HG03520 (cell line): ENCODE data around the gene KANK3.
"Not testable (repeated sequence)": the region's sequence is repeated elsewhere in the genome, so short reads cannot be mapped to it uniquely, and the experiment has no call there.

Source experiments
- ATAC-seq: cut with Tn5 transposase; IDR thresholded peaks from one replicate; pipeline ENCODE4 v1.9.1; 2021; ENCODE audit warnings: mild to moderate bottlenecking, moderate library complexity; ENCODE audit not compliant: unreplicated experiment

The KANK3 gene

GRCh38 chr19:8342684-8343482, at the start of gene KANK3:
KANK3 (minus strand) TSS chr19:8343262; CDS start chr19:8337828, 5,434 bp downstream.
- peak; percentile 74 for ATAC-seq

- ATAC-seq: no peak
Observed at GRCh38 chr19:8392017-8392591, 49.0 kb upstream of the KANK3 start.

- no peak for ATAC-seq
Observed at GRCh38 chr19:8391198-8392016, 48.3 kb upstream of the KANK3 start.

- peak; percentile 32 for ATAC-seq
Observed at GRCh38 chr19:8390617-8390981, 47.5 kb upstream of the KANK3 start.

DNA sequence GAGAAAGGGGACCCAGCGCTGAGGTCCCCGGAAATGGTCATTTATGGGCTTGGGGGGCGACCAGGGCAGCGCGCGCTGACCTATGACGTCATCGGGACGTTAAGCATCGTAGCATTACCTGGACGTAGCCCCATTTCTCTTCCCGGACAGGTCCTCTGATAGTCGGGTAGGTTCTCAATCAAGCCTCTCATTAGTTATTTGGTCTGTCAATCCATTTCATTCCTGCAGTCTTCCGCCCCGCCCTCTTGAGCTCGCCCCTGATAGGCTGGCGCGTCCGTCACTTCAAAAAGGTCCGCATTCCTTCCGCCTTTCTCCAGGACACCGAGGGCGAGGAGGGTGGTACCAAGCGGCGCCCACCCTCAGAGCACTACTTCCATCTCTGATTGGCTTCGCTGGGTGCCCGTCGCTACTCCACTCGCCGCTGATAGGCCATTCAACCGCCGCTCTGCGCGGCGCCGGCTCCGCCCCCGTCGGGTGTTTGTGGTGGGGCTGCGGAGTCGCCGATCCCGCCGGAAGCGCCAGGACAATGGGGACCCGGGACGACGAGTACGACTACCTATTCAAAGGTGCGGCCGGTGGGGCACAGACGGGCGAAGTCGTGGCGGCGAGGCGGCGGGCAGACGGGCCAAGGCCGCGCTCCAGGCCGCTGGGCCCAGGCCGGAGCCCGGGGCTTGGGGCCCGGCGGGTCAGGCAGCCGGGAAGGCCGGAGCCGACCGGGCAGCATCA, 47.0 kb upstream of the KANK3 start, which contains the start of gene RAB11B:
TSS of gene RAB11B (plus strand) at position 470 of the 726 bp plus-strand sequence. CDS start at position 527, 57 bp downstream.
- peak; percentile 84 for ATAC-seq

DNA sequence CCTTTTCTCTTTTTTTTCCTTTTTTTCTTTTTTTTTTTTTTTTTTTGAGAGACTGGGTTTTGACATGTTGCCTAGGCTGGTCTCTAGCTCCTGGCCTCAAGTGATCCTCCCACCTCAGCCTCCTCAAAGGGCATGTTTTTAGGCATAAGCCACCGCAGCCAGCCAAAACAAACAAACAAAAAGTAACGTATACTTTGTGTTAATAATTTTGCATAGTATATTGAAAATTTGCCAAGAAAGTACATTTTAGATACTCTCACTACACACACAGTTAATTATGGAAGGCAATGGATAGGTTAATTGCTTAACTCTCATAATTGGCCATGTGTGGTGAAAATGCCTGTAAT, 45.5 kb upstream of the KANK3 start:
- ATAC-seq: no peak

- ATAC-seq: no peak
Observed at GRCh38 chr19:8387688-8388611, 44.9 kb upstream of the KANK3 start.

DNA sequence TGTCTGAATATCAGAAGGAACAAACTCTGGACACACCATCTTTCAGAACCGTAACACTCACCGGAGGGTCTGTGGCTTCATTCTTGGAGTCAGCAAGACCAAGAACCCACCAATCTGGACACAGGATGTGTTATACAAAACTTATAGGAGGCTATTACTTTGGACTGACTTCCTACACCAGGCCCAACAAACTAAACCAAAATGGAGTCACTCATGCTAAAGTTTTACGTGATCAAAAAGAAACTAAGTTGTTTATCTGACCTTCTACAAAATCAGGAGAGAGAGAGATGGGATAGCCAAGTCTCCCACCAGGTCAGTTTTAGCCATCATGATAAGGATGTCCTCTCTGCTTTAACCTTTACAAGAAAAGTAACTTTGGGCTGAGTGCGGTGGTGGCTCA, 43.9 kb upstream of the KANK3 start:
- ATAC-seq: no peak

GRCh38 chr19:8386419-8386818, 43.4 kb upstream of the KANK3 start:
- ATAC-seq: not testable (repeated sequence)

- ATAC-seq: not testable (repeated sequence)
Observed at GRCh38 chr19:8385566-8385965, 42.5 kb upstream of the KANK3 start.

DNA sequence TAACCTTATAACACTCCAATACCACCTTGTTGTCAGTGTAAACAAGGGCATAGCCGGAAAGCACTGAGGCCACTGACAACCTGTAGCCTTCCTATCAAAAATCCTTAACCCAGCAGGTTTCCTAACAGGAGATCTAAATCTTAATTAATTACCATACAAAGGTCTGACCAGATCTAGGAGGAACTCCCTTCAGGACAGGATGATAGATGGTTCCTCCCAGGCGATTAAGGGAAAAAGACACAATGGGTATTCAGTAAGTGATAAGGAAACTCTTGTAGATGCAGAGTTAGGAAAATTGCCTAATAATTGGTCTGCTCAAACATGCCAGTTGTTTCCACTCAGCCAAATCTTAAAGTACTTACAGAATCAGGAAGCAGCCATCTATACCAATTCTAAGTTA, 42.0 kb upstream of the KANK3 start:
- not testable (repeated sequence) for ATAC-seq

GRCh38 chr19:8384569-8384968, 41.5 kb upstream of the KANK3 start:
- ATAC-seq: not testable (repeated sequence)

GRCh38 chr19:8379156-8379891, 36.3 kb upstream of the KANK3 start:
- not testable (repeated sequence) for ATAC-seq

DNA sequence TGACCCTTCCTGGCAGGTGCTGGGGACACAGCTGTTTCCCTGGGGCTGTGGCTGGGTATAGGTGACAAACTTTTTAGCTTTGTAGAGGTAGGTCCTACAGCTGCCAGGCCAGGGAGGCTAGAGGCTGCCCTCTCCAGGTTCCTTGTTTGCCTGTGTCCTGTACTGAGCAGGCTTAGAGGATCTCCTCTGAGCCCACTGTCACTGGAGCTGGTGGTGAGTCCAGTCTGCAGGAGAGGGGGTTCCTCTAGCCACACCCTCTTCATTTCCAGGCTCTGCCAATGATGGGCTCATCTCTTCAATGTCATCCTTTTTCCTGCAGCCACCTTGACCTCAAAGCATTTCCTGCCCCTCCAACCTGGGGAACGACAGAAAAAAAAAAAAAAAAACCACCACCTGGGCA, 34.5 kb upstream of the KANK3 start:
- no peak for ATAC-seq

GRCh38 chr19:8376373-8376974, 33.4 kb upstream of the KANK3 start:
- not testable (repeated sequence) for ATAC-seq

- not testable (repeated sequence) for ATAC-seq
Observed at GRCh38 chr19:8375766-8376165, 32.7 kb upstream of the KANK3 start.

DNA sequence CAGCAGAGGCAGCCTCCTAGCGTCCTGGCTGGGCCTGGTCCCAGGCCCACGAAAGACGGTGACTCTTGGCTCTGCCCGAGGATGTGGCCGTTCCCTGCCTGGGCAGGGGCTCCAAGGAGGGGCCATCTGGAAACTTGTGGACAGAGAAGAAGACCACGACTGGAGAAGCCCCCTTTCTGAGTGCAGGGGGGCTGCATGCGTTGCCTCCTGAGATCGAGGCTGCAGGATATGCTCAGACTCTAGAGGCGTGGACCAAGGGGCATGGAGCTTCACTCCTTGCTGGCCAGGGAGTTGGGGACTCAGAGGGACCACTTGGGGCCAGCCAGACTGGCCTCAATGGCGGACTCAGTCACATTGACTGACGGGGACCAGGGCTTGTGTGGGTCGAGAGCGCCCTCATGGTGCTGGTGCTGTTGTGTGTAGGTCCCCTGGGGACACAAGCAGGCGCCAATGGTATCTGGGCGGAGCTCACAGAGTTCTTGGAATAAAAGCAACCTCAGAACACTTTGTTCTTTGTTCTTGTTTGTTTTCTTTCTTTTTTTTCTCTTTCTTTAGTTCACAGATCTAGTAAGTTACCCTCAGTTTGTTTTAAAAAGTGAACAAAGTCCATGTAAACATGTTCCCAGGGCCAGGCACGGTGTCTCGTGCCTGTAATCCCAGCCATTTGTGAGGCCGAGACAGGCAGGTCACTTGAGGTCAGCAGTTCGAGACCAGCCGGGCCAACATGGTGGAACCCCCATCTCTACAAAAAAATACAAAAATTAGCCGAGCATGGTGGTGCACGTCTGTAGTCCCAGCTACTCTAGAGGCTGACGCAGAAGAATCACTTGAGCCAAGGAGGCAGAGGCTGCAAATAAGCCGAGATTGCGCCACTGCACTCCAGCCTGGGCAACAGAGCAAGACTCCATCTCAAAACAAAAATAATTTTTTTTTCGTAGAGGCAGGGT, 31.1 kb upstream of the KANK3 start:
- no peak for ATAC-seq
